Activated CD8-positive, alpha-beta memory T cell treated with anti-CD3 and anti-CD28 coated beads for 48 hours (primary cell): Measurements from ENCODE around the gene TOGARAM2.
A peak's percentile ranks its signal among the peaks of the same experiment; 100 is the strongest.

Source experiments
- DNase-seq, 3 experiments: peaks; one replicate each; pipeline ENCODE4 v3.0.0-alpha.2; 2020; ENCODE audit warnings: low read depth in 2 of 3, low spot score in 2 of 3

Gene TOGARAM2

GRCh38 chr2:28981016-28981441, at the start of gene TOGARAM2:
TSS of gene TOGARAM2 (plus strand) at chr2:28981298. CDS start at chr2:28994835, 13,537 bp downstream.
- DNase-seq = no peak

- DNase-seq = no peak
Observed at GRCh38 chr2:28934769-28935168, 46.3 kb upstream of the TOGARAM2 start.

DNA sequence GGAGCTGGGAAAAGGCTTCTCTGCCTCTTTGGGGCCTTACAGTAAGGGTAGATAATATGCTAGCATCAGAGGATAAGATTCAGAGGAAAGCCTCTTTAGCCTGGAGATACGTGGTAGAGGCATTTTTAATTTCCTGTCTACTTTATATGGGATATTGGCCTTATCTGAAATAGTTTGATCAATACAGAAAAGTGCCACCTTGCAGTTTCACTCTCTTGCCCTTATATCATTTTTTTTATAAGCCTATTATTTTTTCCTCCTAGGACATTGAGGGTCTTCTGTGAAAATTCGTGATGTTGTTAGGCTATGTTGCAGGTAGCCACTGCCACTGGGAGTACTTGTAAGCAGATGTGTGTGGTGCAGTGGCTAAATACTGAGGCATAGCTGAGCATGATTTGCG, 40.1 kb upstream of the TOGARAM2 start:
- no peak for DNase-seq

GRCh38 chr2:28944535-28945248, 36.4 kb upstream of the TOGARAM2 start:
- DNase-seq = no peak

- no peak for DNase-seq
Observed at GRCh38 chr2:28948160-28948559, 32.9 kb upstream of the TOGARAM2 start.

DNA sequence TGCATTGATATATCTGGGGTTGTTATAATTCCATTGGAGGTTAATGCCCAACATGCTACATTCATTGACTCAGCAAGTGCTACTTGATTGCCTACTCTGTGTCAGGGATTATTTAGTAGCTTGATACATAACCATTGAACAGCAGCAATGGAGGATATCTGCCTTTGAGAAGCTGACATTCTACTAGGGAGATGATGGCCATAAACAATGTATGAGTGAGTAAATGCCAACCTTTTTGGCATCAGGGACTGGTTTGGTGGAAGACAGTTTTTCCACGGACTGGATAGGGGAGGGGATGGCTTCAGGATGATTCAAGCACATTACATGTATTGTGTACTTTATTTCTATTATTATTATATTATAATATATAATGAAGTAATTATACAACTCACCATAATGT, 31.9 kb upstream of the TOGARAM2 start:
- DNase-seq = no peak

GRCh38 chr2:28949617-28950305, 31.3 kb upstream of the TOGARAM2 start:
- no peak for DNase-seq

- no peak for DNase-seq
Observed at GRCh38 chr2:28950941-28951630, 30.0 kb upstream of the TOGARAM2 start.

- no peak for DNase-seq
Observed at GRCh38 chr2:28951910-28952835, 28.9 kb upstream of the TOGARAM2 start.

- DNase-seq = no peak
Observed at GRCh38 chr2:28952836-28953211, 28.3 kb upstream of the TOGARAM2 start.

GRCh38 chr2:28955467-28955866, 25.6 kb upstream of the TOGARAM2 start:
- DNase-seq = no peak

GRCh38 chr2:28956415-28956826, 24.7 kb upstream of the TOGARAM2 start:
- peak in 1 of 3 experiments; percentile 12 for DNase-seq

GRCh38 chr2:28956890-28957289, 24.2 kb upstream of the TOGARAM2 start:
- no peak for DNase-seq

DNA sequence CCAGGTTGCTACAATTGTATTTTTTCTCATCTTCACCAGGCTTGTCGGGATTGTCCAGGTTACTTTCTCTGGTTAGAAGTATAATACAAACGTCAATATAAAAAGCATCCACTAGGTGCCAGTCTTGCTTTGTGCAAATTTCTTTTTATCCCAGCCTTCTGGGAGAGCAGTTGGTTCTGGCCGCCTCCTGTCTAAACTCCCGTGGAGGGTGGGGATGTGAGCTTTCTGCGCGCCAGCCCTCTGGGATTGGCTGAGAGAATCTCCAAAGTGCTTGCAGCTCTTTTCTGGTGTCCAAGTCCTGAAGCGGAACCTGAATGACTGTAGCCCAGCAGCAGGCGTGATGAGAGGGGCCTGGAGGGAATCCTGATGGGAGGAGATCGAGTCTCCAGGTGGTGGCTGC, 22.4 kb upstream of the TOGARAM2 start:
- DNase-seq = no peak

DNA sequence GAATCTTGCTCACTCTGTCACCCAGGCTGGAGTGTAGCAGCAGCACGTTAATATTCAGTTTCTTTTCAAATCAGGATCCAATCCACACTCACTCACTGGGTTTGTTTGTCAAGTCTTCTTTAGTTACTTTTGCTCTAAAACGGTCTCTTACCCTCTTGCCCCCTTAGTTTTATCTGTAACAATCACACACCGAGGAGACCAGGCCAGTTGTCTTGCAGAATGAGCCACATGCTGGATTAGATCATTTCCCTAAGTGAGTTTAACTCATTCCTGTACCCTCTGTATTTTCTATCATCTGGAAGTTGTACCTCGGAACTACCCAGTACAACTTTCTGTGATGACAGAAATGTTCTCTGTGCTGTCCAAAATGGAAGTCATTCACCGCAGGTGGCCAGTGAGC, 20.7 kb upstream of the TOGARAM2 start:
- DNase-seq = no peak

DNA sequence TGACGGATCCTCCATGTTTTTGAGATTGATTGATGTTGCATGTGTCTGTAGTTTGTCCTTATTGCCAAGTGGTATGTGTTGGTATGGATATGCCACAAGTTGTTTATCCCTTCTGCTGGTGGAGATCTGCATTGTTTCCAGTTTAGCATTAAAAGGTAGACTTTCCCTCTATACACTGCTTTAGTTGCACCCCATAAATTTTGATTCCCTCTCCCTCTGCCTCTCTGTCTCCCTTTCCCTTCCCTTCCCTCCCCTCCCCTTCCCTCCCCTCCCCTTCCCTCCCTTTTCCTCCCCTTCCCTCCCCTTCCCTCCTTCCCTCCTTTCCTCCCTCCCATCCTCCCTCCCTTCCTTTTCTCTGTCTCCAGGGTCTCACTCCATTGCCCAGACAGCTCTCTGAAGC, 18.6 kb upstream of the TOGARAM2 start:
- DNase-seq = no peak

- DNase-seq = no peak
Observed at GRCh38 chr2:28970464-28971160, 10.5 kb upstream of the TOGARAM2 start.

DNA sequence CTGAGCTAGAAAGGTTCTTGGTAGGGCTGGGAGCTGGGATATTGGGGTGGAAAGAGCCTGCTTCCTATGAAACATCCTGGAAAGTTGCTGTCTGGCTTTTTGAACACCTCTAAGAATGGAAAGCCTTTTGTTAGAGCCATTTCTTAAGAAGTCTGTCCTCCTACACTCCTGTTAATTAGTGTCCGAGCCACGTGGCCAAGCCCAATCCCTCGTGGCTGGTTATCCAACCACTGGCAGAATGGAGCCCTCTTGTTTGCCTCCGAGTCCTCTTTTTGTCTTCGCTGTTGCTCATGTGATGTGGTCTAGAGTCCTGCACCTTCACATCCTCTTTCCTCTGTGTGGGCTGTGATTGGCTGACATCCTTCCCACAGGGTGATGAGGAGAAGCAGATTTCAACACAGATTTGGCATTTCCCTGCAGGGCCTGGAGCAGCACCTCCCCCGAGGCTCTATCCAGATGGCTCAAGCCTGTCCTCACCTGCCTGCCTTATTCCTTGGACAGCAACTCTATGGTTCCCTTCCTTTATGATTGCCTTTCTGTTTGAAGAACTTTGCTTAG, 8.2 kb upstream of the TOGARAM2 start:
- DNase-seq = no peak

- no peak for DNase-seq
Observed at GRCh38 chr2:28974252-28974651, 6.8 kb upstream of the TOGARAM2 start.

DNA sequence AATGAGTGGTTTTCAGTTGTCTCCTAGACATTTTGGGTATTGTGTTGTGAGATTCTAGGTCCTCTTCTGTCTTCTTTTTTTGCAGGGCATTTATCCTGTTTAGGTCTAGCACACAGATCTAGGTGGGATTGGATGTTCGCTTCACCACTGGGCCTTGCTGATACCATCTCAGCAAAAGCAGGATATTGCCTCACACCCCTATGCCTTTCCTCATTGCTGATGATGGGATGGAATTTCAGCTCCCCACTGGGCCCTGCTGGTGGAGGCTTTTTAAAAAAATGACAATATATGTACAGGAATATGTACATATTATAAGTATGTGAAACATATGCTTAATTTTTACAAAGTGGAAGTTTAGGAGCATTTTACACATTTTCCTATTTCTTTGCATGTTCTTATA, 5.4 kb upstream of the TOGARAM2 start:
- DNase-seq = no peak
